Measurements from ENCODE around the gene WDFY4.

The WDFY4 gene

DNA sequence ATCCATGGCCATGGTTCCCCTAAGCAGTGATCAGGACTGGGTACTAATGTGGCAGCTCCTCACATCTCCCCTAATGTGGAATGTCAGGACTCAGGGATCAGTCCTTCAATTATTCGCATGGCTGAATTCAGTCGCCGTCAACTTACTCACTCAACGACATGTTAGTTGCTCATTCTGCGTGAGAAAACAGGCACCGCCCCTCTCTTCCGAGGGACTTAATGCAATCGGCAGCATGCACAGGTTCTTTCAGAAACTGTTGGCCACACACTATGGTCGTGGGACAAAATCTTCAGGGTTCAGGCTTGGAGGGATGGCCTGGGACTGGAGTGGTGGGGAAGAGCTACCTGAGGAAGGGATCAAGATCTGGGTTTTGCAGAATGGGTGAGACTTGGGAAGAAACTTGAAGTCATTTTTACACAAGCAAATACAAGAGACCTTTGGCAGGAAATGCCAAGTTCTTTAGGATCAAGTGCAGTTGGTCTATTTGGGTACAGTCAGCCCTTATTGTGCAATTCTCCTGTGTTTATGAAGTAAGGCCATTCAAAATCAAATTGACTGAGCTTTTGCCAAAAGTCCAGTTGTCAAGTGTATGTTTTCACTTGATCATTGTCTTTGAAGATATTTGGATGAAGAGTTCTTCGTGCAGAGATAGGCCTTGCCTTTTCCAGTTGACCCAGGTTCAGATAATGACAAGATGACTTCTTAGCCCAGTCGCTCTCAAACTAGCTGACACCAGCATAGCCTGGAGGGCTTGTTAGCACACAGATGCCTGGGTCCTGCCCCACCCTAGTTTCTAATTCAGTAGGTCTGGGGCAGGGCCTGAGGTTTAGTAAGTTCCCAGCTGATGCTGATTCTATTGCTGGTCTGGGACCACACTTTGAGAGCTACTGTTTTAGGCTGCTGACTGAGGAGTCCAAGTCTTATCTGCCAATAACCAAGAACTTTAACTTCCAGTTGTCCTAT, 206.5 kb downstream of the WDFY4 start:
- Histone ChIP-seq H3K9ac (ENCODE audit: low read depth, low read length, poor library complexity, severe bottlenecking) (no peak overlapping the region), H4K20me1 (ENCODE audit: insufficient read depth, low read length, poor library complexity, severe bottlenecking) (no peaks in the 10 kb centered on the region), H3K9me3 (ENCODE audit: insufficient read depth, low read depth, low read length) (no peaks in the 10 kb centered on the region), H3K4me3 (ENCODE audit: low read length, poor library complexity, severe bottlenecking) (no peak overlapping the region), H3K4me2 (ENCODE audit: low read depth, low read length, poor library complexity, severe bottlenecking) (no peak overlapping the region), H3K36me3 (ENCODE audit: insufficient read depth, low read length) (no peaks in the 10 kb centered on the region), H3K4me1 (ENCODE audit: insufficient read depth, low read length, poor library complexity, severe bottlenecking) (no peaks in the 10 kb centered on the region), H3K27me3 (ENCODE audit: insufficient read depth, low read length, poor library complexity, severe bottlenecking) (no peaks in the 10 kb centered on the region), H3F3A (ENCODE audit: low read depth) (no peaks in the 10 kb centered on the region), H2AFZ (ENCODE audit: low read length) (no peak overlapping the region), H3K79me2 (ENCODE audit: insufficient read depth, low read length) (no peaks in the 10 kb centered on the region), H3K9me2 (replicated peaks; ENCODE audit: low read depth, low read length) (no peaks in the 10 kb centered on the region)
- no peak for TF ChIP-seq EZH2phosphoT487 (IDR thresholded peaks at IDR 0.05; ENCODE audit: borderline replicate concordance)
- TF ChIP-seq, protein P1, sequence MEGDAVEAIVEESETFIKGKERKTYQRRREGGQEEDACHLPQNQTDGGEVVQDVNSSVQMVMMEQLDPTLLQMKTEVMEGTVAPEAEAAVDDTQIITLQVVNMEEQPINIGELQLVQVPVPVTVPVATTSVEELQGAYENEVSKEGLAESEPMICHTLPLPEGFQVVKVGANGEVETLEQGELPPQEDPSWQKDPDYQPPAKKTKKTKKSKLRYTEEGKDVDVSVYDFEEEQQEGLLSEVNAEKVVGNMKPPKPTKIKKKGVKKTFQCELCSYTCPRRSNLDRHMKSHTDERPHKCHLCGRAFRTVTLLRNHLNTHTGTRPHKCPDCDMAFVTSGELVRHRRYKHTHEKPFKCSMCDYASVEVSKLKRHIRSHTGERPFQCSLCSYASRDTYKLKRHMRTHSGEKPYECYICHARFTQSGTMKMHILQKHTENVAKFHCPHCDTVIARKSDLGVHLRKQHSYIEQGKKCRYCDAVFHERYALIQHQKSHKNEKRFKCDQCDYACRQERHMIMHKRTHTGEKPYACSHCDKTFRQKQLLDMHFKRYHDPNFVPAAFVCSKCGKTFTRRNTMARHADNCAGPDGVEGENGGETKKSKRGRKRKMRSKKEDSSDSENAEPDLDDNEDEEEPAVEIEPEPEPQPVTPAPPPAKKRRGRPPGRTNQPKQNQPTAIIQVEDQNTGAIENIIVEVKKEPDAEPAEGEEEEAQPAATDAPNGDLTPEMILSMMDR (conservative IDR thresholded peaks at IDR 0.05; ENCODE audit: low read length), result no peak

DNA sequence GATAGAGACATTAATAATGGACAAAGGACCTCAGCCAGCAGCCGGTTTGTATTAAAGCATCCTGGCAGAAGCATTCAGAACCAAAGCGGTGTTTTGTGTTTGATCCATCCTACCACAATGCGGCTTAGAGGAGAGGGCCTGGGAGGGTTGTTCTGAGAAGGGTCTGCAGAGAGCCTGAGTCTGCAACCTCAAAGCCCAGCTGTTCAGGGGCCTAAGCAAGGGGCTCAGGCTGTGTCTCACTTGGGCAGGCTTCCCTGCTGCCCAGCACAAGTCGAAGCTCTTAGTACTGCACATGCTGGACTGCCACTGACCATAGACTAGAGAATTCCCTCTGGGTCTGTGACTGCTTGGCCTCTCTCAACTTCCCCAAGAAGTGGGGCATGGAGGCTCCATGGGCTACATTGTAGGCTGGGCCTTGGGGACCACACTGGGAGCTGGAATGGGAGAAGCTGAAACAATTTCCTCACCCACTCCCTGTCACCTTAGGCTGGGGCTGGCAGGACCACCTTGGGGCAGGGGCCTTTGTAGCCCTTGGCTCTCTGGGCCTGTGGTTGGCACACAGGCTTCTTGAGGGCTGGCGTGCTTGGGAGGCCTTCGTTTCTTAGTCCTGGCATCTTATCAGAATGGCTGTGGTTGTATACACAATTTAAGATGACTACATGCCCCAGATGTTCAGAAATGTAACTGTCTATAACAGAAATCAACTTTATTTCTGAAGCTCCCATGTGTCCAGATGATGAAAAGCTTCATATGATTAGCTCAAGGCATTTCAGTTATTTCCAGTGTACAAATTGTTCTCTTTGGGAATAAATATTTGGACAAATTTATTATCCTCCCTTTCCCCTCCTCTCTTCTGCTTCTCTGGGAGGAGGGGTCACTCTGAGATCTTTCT, 210.5 kb downstream of the WDFY4 start:
- Histone ChIP-seq H3K79me2 (ENCODE audit: insufficient read depth, low read length) (no peaks in the 10 kb centered on the region), H3K36me3 (ENCODE audit: insufficient read depth, low read length) (no peaks in the 10 kb centered on the region), H3K4me1 (ENCODE audit: insufficient read depth, low read length, poor library complexity, severe bottlenecking) (no peaks in the 10 kb centered on the region), H2AFZ (ENCODE audit: low read length) (no peak overlapping the region), H3K27me3 (ENCODE audit: insufficient read depth, low read length, poor library complexity, severe bottlenecking) (no peaks in the 10 kb centered on the region), H4K20me1 (ENCODE audit: insufficient read depth, low read length, poor library complexity, severe bottlenecking) (no peaks in the 10 kb centered on the region), H3K9me3 (ENCODE audit: insufficient read depth, low read depth, low read length) (no peaks in the 10 kb centered on the region), H3K9ac (ENCODE audit: low read depth, low read length, poor library complexity, severe bottlenecking) (no peak overlapping the region), H3K4me2 (ENCODE audit: low read depth, low read length, poor library complexity, severe bottlenecking) (no peak overlapping the region), H3K4me3 (ENCODE audit: low read length, poor library complexity, severe bottlenecking) (no peak overlapping the region), H3F3A (ENCODE audit: low read depth) (no peaks in the 10 kb centered on the region), H3K9me2 (replicated peaks; ENCODE audit: low read depth, low read length) (no peaks in the 10 kb centered on the region)
- TF ChIP-seq, protein P1 (conservative IDR thresholded peaks at IDR 0.05; ENCODE audit: low read length), result no peak
- no peak for TF ChIP-seq EZH2phosphoT487 (IDR thresholded peaks at IDR 0.05; ENCODE audit: borderline replicate concordance)

DNA sequence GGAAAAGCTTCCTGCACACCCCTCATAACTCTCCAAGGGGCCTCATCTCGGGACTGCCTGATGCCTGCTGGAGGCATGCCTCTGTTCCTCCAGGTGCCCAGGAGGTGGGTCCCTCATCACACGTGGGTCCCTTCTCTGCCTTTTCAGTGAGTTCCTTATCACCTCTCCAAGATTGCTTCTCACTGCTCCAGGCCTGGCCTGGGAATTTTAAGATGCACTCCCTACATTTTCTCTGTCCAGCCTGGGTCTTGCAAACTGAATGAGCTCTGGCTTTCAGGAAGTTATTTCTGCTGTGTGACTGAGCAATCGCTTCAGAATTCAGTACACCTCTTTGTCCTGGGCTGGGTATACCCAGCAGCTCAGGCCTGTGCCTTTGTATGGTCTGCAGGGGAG, 211.1 kb downstream of the WDFY4 start:
- Histone ChIP-seq H3K79me2 (ENCODE audit: insufficient read depth, low read length) (no peaks in the 10 kb centered on the region), H3K9ac (ENCODE audit: low read depth, low read length, poor library complexity, severe bottlenecking) (no peak overlapping the region), H3F3A (ENCODE audit: low read depth) (no peaks in the 10 kb centered on the region), H3K36me3 (ENCODE audit: insufficient read depth, low read length) (no peaks in the 10 kb centered on the region), H3K4me3 (ENCODE audit: low read length, poor library complexity, severe bottlenecking) (no peak overlapping the region), H2AFZ (ENCODE audit: low read length) (no peak overlapping the region), H3K4me1 (ENCODE audit: insufficient read depth, low read length, poor library complexity, severe bottlenecking) (no peaks in the 10 kb centered on the region), H3K9me3 (ENCODE audit: insufficient read depth, low read depth, low read length) (no peaks in the 10 kb centered on the region), H3K27me3 (ENCODE audit: insufficient read depth, low read length, poor library complexity, severe bottlenecking) (no peaks in the 10 kb centered on the region), H4K20me1 (ENCODE audit: insufficient read depth, low read length, poor library complexity, severe bottlenecking) (no peaks in the 10 kb centered on the region), H3K4me2 (ENCODE audit: low read depth, low read length, poor library complexity, severe bottlenecking) (no peak overlapping the region), H3K9me2 (replicated peaks; ENCODE audit: low read depth, low read length) (no peaks in the 10 kb centered on the region)
- TF ChIP-seq EZH2phosphoT487 (IDR thresholded peaks at IDR 0.05; ENCODE audit: borderline replicate concordance), result no peak
- TF ChIP-seq, protein P1 (conservative IDR thresholded peaks at IDR 0.05; ENCODE audit: low read length), result no peak
